MM.1S (cell line): ENCODE measurements around the gene DNMT3A.

ENCODE experiments used
- DNase-seq: peaks from one replicate; pipeline ENCODE4 v3.0.0-alpha.2; 2015
- H2AFZ ChIP-seq: fragments of 300-600 bp; sonication (generic); 2 replicates; pipeline ENCODE4 v1.6.0; 2016; ENCODE audit warnings: antibody characterized with exemption, low read length
- H3F3A ChIP-seq: fragments of 300-600 bp; sonication (generic); 2 replicates; pipeline ENCODE4 v1.6.1; 2016; ENCODE audit warnings: mild to moderate bottlenecking, antibody characterized with exemption, low read length, moderate library complexity, mixed read lengths; ENCODE audit not compliant: insufficient read depth
- H3K27ac ChIP-seq: fragments of 300-600 bp; sonication (generic); 2 replicates; pipeline ENCODE4 v1.5.1; 2016; ENCODE audit warnings: mild to moderate bottlenecking, low read length
- H3K27me3 ChIP-seq: fragments of 300-600 bp; sonication (generic); replicated peaks from 2 replicates; pipeline ENCODE4 v1.6.0; 2016; ENCODE audit warnings: low read length; ENCODE audit not compliant: insufficient read depth
- H3K36me3 ChIP-seq: fragments of 300-600 bp; sonication (generic); replicated peaks from 2 replicates; pipeline ENCODE4 v1.6.1; 2016; ENCODE audit warnings: mild to moderate bottlenecking, low read length, mixed read lengths; ENCODE audit not compliant: insufficient read depth
- H3K4me1 ChIP-seq: fragments of 300-600 bp; sonication (generic); 2 replicates; pipeline ENCODE4 v1.6.1; 2016; ENCODE audit warnings: low read length, mixed read lengths
- H3K4me2 ChIP-seq: fragments of 300-600 bp; sonication (generic); 2 replicates; pipeline ENCODE4 v1.6.0; 2016; ENCODE audit warnings: low read depth, low read length
- H3K4me3 ChIP-seq: fragments of 300-600 bp; sonication (generic); 2 replicates; pipeline ENCODE4 v1.5.1; 2016; ENCODE audit warnings: low read length, mixed read lengths
- H3K79me2 ChIP-seq: fragments of 300-600 bp; sonication (generic); 2 replicates; pipeline ENCODE4 v1.6.1; 2016; ENCODE audit warnings: mixed run types, low read length, mixed read lengths
- H3K9ac ChIP-seq: fragments of 300-600 bp; sonication (generic); 2 replicates; pipeline ENCODE4 v1.6.1; 2016; ENCODE audit warnings: low read length, mixed read lengths
- H3K9me2 ChIP-seq: fragments of 300-600 bp; sonication (generic); replicated peaks from 2 replicates; pipeline ENCODE4 v1.6.1; 2016; ENCODE audit warnings: mild to moderate bottlenecking, low read length, mixed read lengths; ENCODE audit not compliant: insufficient read depth
- H3K9me3 ChIP-seq: fragments of 300-600 bp; sonication (generic); replicated peaks from 2 replicates; pipeline ENCODE4 v1.6.1; 2016; ENCODE audit warnings: mild to moderate bottlenecking, low read length, mixed read lengths; ENCODE audit not compliant: insufficient read depth
- H4K20me1 ChIP-seq: fragments of 300-600 bp; sonication (generic); 2 replicates; pipeline ENCODE4 v1.6.1; 2016; ENCODE audit warnings: mild to moderate bottlenecking, low read length, moderate library complexity, mixed read lengths; ENCODE audit not compliant: insufficient read depth
- CTCF ChIP-seq: fragments of 300-600 bp; sonication (generic); IDR thresholded peaks from 2 replicates; pipeline ENCODE4 v1.5.1; 2016; ENCODE audit warnings: antibody characterized with exemption, low read length, mixed read lengths
- EZH2 ChIP-seq: fragments of 300-600 bp; sonication (generic); optimal IDR thresholded peaks from 2 replicates; pipeline ENCODE3; 2017; ENCODE audit warnings: low read depth, mild to moderate bottlenecking, antibody characterized with exemption, low read length, mixed read lengths
- EZH2phosphoT487 ChIP-seq: fragments of 300-600 bp; sonication (generic); IDR thresholded peaks from 2 replicates; pipeline ENCODE4 v1.6.1; 2018; ENCODE audit warnings: antibody characterized with exemption, low read length

The DNMT3A gene

GRCh38 chr2:25258847-25259736, 82.6 kb downstream of the DNMT3A start:
- H3K9me3 ChIP-seq = no peaks in the 10 kb centered on the region
- no peak overlapping the region for H3K9ac ChIP-seq
- no peak overlapping the region for H2AFZ ChIP-seq
- no peaks in the 10 kb centered on the region for H4K20me1 ChIP-seq
- H3K79me2 ChIP-seq = no peaks in the 10 kb centered on the region
- no peak for TF ChIP-seq EZH2phosphoT487
- no peak for TF ChIP-seq CTCF
- no peak for TF ChIP-seq EZH2
- H3K27ac ChIP-seq = no peak overlapping the region
- H3F3A ChIP-seq = no peaks in the 10 kb centered on the region
- H3K4me2 ChIP-seq = no peak overlapping the region
- no peaks in the 10 kb centered on the region for H3K27me3 ChIP-seq
- H3K36me3 ChIP-seq = no peaks in the 10 kb centered on the region
- no peak for DNase-seq
- no peaks in the 10 kb centered on the region for H3K4me1 ChIP-seq
- H3K4me3 ChIP-seq = no peak overlapping the region
- H3K9me2 ChIP-seq = no peaks in the 10 kb centered on the region

- Histone ChIP-seq H3K9me3 (no peaks in the 10 kb centered on the region), H3F3A (no peaks in the 10 kb centered on the region), H3K9ac (no peak overlapping the region), H2AFZ (no peak overlapping the region), H3K4me2 (no peak overlapping the region), H3K79me2 (no peaks in the 10 kb centered on the region), H3K36me3 (no peaks in the 10 kb centered on the region), H4K20me1 (no peaks in the 10 kb centered on the region), H3K4me3 (no peak overlapping the region), H3K9me2 (no peaks in the 10 kb centered on the region), H3K4me1 (no peaks in the 10 kb centered on the region), H3K27ac (no peak overlapping the region), H3K27me3 (no peaks in the 10 kb centered on the region)
- DNase-seq = no peak
- TF ChIP-seq EZH2 = no peak
- TF ChIP-seq EZH2phosphoT487 = no peak
- TF ChIP-seq CTCF = no peak
Observed at GRCh38 chr2:25257931-25258846, 83.5 kb downstream of the DNMT3A start.

- H3K4me1 ChIP-seq = no peaks in the 10 kb centered on the region
- H3K27ac ChIP-seq = no peak overlapping the region
- H3K27me3 ChIP-seq = no peaks in the 10 kb centered on the region
- no peaks in the 10 kb centered on the region for H3K79me2 ChIP-seq
- H4K20me1 ChIP-seq = no peaks in the 10 kb centered on the region
- no peak overlapping the region for H3K9ac ChIP-seq
- H3K4me2 ChIP-seq = no peak overlapping the region
- TF ChIP-seq CTCF (no peak), EZH2 (no peak), EZH2phosphoT487 (no peak)
- no peak overlapping the region for H2AFZ ChIP-seq
- DNase-seq = no peak
- no peaks in the 10 kb centered on the region for H3K9me3 ChIP-seq
- no peaks in the 10 kb centered on the region for H3K9me2 ChIP-seq
- no peak overlapping the region for H3K4me3 ChIP-seq
- H3F3A ChIP-seq = no peaks in the 10 kb centered on the region
- H3K36me3 ChIP-seq = no peaks in the 10 kb centered on the region
Observed at GRCh38 chr2:25257032-25257552, 84.6 kb downstream of the DNMT3A start.
